Neural progenitor cell (in vitro differentiated cells): ENCODE results near the gene MRPS27.

Experiments used
- EZH2 ChIP-seq: fragments of 200-600 bp; sonication (generic); IDR thresholded peaks from 2 replicates; pipeline ENCODE4 v1.6.1; 2017; ENCODE audit warnings: antibody characterized with exemption, mild to moderate bottlenecking, moderate library complexity
- EZH2phosphoT487 ChIP-seq: fragments of 200-600 bp; sonication (generic); IDR thresholded peaks from 2 replicates; pipeline ENCODE4 v1.6.1; 2017; ENCODE audit warnings: antibody characterized with exemption
- TF ChIP-seq, protein P1 (sequence below): fragments of 200-600 bp; sonication (generic); IDR thresholded peaks from 2 replicates; pipeline ENCODE4 v1.5.1; 2017; ENCODE audit warnings: antibody characterized with exemption, mild to moderate bottlenecking

- TF ChIP-seq, protein P1, sequence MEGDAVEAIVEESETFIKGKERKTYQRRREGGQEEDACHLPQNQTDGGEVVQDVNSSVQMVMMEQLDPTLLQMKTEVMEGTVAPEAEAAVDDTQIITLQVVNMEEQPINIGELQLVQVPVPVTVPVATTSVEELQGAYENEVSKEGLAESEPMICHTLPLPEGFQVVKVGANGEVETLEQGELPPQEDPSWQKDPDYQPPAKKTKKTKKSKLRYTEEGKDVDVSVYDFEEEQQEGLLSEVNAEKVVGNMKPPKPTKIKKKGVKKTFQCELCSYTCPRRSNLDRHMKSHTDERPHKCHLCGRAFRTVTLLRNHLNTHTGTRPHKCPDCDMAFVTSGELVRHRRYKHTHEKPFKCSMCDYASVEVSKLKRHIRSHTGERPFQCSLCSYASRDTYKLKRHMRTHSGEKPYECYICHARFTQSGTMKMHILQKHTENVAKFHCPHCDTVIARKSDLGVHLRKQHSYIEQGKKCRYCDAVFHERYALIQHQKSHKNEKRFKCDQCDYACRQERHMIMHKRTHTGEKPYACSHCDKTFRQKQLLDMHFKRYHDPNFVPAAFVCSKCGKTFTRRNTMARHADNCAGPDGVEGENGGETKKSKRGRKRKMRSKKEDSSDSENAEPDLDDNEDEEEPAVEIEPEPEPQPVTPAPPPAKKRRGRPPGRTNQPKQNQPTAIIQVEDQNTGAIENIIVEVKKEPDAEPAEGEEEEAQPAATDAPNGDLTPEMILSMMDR, result no peak
- TF ChIP-seq EZH2 (no peak), EZH2phosphoT487 (no peak)
Measured at GRCh38 chr5:72206160-72206559, 113.9 kb downstream of the MRPS27 start.
